Thymus (tissue), 11 donors: ENCODE results near the gene SPDYE3. TPM values are rescaled to one million over a fixed set of nuclear protein-coding genes. Genes with fewer than 3 reads are reported as not detected.
"Not testable (repeated sequence)": the region's sequence is repeated elsewhere in the genome, so short reads cannot be mapped to it uniquely, and the experiment has no call there.

Experiments used
- DNase-seq, 9 donors: peaks; one replicate each; pipeline ENCODE4 v3.0.0-alpha.2; 2013; ENCODE audit warnings: low spot score in 9 of 9, low read depth in 6 of 9, missing footprints in 1 of 9
- H3K27ac ChIP-seq, 2 donors: one replicate each; pipeline ENCODE4 v1.5.1; 2013; ENCODE audit warnings: control low read depth in 1 of 2, low read depth in 1 of 2, low read length in 1 of 2, mild to moderate bottlenecking in 1 of 2, moderate library complexity in 1 of 2
- H3K27me3 ChIP-seq, 2 donors: one replicate each; pipeline ENCODE4 v1.5.1; 2013; ENCODE audit warnings: low read length in 1 of 2; ENCODE audit not compliant: control insufficient read depth in 2 of 2, insufficient read depth in 1 of 2
- H3K36me3 ChIP-seq, 2 donors: one replicate each; pipeline ENCODE4 v1.5.1; 2013; ENCODE audit warnings: low read length in 1 of 2, mild to moderate bottlenecking in 1 of 2, moderate library complexity in 1 of 2; ENCODE audit not compliant: control insufficient read depth in 2 of 2, insufficient read depth in 2 of 2
- H3K4me1 ChIP-seq, 2 donors: one replicate each; pipeline ENCODE4 v1.5.1; 2013; ENCODE audit warnings: low read length in 2 of 2; ENCODE audit not compliant: control insufficient read depth in 2 of 2, insufficient read depth in 2 of 2
- H3K4me3 ChIP-seq, 2 donors: one replicate each; pipeline ENCODE4 v1.5.1; 2013; ENCODE audit warnings: low read length in 2 of 2, control low read depth in 1 of 2, mild to moderate bottlenecking in 1 of 2
- H3K9me3 ChIP-seq, 2 donors: one replicate each; pipeline ENCODE4 v1.5.1; 2013; ENCODE audit warnings: low read length in 1 of 2, mild to moderate bottlenecking in 1 of 2; ENCODE audit not compliant: control insufficient read depth in 2 of 2, insufficient read depth in 1 of 2
- WGBS: extraction: QIAGEN DNeasy Blood & Tissue Kit; methylation state at CpG from one replicate; pipeline ENCODE4 v1.1.7; 2013; 5-methylcytosine and 5-hydroxymethylcytosine counted together
- polyA plus RNA-seq: library from polyadenylated mRNA; stranded (reverse); fragments of 200-250 nt; gene quantifications from one replicate; pipeline ENCODE4 v1.2.3, GENCODE V29; 2013
- total RNA-seq: library from RNA; stranded (reverse); fragments of 120-200 nt; gene quantifications from one replicate; pipeline ENCODE4 v1.2.4, GENCODE V29; 2013
- donor health status: healthy.

SPDYE3 gene
- total and polyA plus RNA-seq, 2 donors = 0.27 TPM; not detected in 1

DNA sequence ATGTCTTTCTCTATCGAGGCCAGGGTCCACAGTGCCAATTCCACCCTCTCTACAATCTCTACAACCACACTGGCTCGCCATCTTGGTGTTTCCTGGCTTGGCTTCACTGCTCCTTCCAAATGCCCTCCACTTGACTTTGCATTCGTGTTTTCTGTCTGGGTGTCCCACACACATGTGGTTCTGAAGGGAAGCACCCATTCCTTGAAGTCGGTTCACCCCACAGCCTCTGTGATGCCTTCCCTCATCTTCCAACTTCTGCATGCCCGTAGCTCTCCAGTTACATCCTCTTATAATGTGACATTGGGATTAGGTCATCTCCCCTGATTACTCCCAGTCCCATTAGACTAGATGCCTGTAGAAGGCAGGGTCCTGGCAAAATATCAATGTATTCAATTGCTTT is 10.8 kb downstream of the SPDYE3 start:
- 60% methylated on average over 4 of the region's 5 CpGs for WGBS
- not testable (repeated sequence) for H3K4me1 ChIP-seq, H3K27ac ChIP-seq

DNA sequence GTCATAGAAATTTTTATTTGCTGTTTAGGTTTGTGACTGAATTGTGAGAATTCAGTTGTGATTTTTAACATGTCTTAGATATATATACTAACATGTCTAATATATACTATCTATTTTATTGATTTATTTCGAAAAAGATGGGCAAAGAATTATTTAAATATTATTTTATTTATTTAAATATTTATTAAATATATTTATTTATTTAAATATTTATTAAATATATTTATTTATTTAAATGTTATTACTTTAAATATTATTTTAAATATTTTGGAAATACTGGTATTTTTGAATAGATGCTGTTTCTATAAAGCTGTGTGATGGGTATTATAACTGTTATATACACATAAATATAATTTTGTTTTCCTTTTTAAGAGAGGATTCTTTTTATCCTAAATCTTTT is 14.1 kb downstream of the SPDYE3 start:
- not testable (repeated sequence) for H3K4me3 ChIP-seq, H3K4me1 ChIP-seq, DNase-seq, H3K9me3 ChIP-seq, H3K27ac ChIP-seq, H3K27me3 ChIP-seq
- 100% methylated on average over 1 of the region's 1 CpG for WGBS
- peaks cover 5 to 15% of the 10 kb centered on the region in 2 donors for H3K36me3 ChIP-seq

More for the DNA sequence above, 10.8 kb downstream of the SPDYE3 start:
- not testable (repeated sequence) for DNase-seq, H3K4me3 ChIP-seq, H3K27me3 ChIP-seq, H3K9me3 ChIP-seq
- H3K36me3 ChIP-seq = peaks cover 0 to 12% of the 10 kb centered on the region in 2 donors

DNA sequence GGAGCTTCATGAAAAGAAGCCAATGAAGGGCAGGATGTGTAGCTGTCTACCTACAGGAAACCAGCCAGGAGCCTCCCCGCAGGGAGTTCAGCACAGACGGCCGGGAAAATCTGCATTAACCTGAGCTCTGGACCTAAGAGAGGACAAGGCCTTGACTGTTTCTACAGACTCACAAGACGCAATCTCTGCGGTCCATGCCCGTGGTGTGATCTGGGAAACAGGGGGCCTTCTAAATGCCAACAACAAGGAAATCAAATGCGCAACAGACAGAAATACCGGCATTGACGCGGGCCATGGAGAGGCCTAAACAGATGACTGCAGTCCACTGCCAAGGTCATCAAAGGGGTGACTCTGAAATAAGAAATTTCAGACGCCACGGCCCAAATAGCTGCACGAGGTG is 16.7 kb downstream of the SPDYE3 start:
- not testable (repeated sequence) for H3K27ac ChIP-seq, H3K27me3 ChIP-seq, H3K4me3 ChIP-seq, DNase-seq, H3K4me1 ChIP-seq, H3K9me3 ChIP-seq
- 95% methylated on average over 13 of the region's 13 CpGs for WGBS
- peaks cover 10 to 18% of the 10 kb centered on the region in 2 donors for H3K36me3 ChIP-seq

DNA sequence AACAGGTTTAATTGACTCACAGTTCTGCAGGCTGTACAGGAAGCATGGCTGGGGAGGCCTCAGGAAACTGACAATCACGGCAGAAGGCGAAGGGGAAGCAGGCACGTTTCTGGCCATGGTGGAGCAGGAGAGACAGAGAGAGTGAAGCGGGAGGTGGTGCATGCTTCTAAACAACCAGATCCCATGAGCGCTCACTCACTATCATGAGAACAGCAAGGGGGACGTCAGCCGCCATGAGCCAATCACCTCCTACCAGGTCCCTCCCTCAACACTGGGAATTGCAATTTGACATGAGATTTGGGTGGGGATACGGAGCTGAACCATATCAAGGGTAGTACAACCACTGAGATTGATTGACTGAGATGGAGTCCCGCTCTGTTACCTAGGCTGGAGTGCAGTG is 18.2 kb downstream of the SPDYE3 start:
- not testable (repeated sequence) for H3K9me3 ChIP-seq, DNase-seq, H3K4me1 ChIP-seq, H3K4me3 ChIP-seq, H3K27me3 ChIP-seq, H3K27ac ChIP-seq
- peaks cover 10 to 13% of the 10 kb centered on the region in 2 donors for H3K36me3 ChIP-seq
- 96% methylated on average over 9 of the region's 9 CpGs for WGBS

DNA sequence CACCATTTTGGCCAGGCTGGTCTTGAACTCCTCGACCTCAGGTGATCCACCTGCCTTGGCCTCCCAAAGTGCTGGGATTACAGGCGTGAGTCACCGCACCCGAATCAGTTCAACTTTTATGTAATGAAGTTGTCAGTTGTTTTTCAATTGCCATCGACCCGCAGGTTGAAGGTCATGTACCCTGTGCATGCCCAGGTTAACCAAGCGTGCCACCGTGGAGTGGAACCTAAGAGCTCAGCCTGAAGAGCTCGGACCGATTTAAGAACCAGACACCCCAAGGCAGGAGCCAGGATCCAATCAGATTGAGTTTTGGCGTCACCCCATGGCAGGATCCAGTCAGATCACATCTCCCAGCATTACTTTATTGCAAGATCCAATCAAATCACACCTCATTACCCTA is 19.4 kb downstream of the SPDYE3 start:
- DNase-seq, H3K27me3 ChIP-seq, H3K4me1 ChIP-seq, H3K4me3 ChIP-seq, H3K27ac ChIP-seq, H3K9me3 ChIP-seq: not testable (repeated sequence)
- H3K36me3 ChIP-seq = peaks cover 10 to 12% of the 10 kb centered on the region in 2 donors
- WGBS = 95% methylated on average over 10 of the region's 11 CpGs

DNA sequence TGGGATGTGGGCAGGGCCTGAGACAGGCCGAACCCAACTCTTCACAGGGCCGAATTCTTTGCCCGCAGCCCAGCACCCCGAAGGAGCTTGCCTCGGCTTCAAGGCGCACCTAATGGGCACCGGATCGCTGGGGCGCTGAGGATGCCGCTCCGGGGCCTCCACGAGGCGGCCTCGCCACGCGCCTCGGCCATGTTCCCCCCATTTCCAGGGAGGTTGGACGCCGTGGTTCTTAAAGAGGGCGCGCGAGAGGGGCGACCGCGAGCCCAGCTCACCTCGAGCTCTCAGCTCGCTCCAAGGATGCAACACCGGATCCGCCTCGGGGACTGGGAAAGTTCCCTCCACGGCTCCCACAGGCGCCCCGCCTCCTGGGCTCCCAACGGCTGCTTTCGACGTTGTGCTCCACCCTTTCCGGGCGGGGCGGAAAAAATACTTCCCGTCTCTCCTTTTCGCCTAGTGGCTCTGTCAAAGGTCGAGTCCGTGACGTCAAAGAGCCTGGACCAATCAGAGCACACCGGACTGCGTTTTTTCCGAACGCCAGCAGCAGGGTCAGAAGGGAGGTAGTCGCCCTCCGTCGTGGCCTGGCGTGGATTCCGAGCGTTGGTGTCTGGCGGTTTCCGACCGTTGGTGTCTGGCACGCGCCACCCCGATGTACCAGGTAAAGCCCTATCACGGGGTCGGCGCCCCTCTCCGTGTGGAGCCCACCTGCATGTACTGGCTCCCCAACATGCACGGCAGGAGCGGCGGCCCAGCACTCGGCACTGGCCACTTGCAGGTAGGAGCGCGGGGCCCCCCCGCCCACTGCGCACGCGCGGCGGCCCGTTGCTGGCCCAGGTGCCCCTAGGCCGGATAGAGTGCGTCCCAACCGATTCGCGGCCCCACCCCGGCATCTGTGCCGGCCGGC is 28.3 kb downstream of the SPDYE3 start:
- not testable (repeated sequence) for H3K36me3 ChIP-seq, H3K4me1 ChIP-seq, H3K27me3 ChIP-seq, H3K9me3 ChIP-seq
- Histone ChIP-seq H3K27ac (peak overlapping the region; percentile 92 to 93), H3K4me3 (peak overlapping the region; percentile 77)
- DNase-seq = peak; percentile 34 to 89 (median 71)
- under 1% methylated on average over 80 of the region's 85 CpGs for WGBS

DNA sequence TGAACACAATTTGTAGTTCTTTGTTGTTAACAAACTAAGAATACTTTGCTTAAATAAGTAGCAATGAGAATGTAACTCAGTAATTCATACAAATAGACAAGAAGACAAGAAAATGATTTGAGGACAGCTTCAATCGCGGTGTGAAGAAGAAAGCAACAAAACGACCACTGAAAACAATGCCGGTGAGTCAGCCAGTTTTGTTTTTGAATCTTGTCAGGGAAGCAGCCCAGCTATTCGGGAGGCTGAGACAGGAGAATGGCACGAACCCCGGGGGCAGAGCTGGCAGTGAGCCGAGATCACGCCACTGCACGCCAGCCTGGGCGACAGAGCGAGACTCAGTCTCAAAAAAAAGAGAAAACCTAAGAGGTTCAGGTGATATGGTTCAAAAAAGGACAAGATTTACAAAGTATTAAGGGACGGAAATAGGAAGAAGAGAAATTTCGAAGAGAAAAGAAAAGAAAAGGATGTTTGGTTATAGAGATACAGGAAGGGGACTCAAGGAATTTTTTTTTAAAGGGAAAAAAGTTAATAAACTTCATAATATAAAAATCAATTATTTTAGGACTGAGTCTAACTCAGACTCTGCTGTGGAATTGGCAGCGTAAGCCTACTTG is 30.7 kb downstream of the SPDYE3 start:
- peaks cover 17 to 18% of the 10 kb centered on the region in 2 donors for H3K36me3 ChIP-seq
- WGBS = 94% methylated on average over 15 of the region's 15 CpGs
- H3K4me3 ChIP-seq, DNase-seq, H3K9me3 ChIP-seq, H3K27me3 ChIP-seq, H3K27ac ChIP-seq: not testable (repeated sequence)
- H3K4me1 ChIP-seq = peaks cover 2 to 16% of the 10 kb centered on the region in 2 donors

DNA sequence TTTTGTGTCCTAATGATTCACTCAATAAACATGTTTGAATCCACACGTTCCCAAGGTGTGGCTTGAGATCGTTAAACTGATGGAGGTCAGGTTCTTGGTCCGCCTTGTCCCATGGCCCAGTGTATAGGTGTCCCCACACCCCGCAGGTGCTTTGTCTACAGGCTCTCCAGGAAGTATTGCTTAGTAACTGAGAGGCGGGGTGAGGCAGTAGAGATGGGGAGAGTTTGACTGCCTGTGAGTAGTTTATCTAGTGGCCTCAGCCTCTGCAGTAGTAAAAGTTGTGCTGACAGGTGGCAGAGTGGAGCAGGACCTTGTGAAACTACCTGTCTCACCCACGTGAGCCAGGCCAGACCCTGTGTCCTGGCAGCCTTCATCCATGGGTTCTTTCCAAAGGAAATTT is 33.8 kb downstream of the SPDYE3 start:
- not testable (repeated sequence) for H3K27ac ChIP-seq
- H3K36me3 ChIP-seq = peaks cover 17 to 25% of the 10 kb centered on the region in 2 donors

DNA sequence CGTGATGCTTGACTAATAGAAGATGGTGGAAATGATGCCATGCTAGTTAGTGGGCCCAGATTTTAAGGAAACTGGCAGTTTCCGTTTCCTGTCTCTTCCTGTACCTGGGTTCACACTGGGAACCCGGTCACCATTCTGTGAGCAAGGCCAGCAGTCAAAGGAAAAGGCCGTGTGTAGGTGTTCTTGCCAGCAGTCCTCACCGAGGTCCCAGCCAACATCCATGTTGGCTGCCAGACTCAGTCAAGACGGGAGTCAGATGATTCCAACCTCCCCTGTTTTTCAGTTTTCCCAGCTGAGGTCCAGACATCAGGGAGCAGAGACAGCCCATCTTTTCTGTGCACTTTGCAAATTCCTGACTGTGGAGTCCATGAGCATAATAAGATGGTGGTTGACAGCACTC is 35.3 kb downstream of the SPDYE3 start:
- 96% methylated on average over 6 of the region's 6 CpGs for WGBS
- Histone ChIP-seq H3K36me3 (peaks cover 29 to 40% of the 10 kb centered on the region in 2 donors), H3K9me3 (no peaks in the 10 kb centered on the region), H3K27me3 (no peaks in the 10 kb centered on the region), H3K27ac (no peak overlapping the region), H3K4me3 (no peak overlapping the region), H3K4me1 (peaks cover 2 to 25% of the 10 kb centered on the region in 2 donors)
- DNase-seq = no peak

More for the DNA sequence above, 33.8 kb downstream of the SPDYE3 start:
- not testable (repeated sequence) for DNase-seq, H3K4me3 ChIP-seq, H3K9me3 ChIP-seq, H3K27me3 ChIP-seq
- 77% methylated on average over 6 of the region's 6 CpGs for WGBS
- H3K4me1 ChIP-seq = peaks cover 2 to 25% of the 10 kb centered on the region in 2 donors
